GM19043 (cell line): ENCODE results near the gene USP46.

Experiments used
- ATAC-seq: cut with Tn5 transposase; IDR thresholded peaks from one replicate; pipeline ENCODE4 v1.9.1; 2021; ENCODE audit warnings: low read depth; ENCODE audit not compliant: unreplicated experiment

The USP46 gene

DNA sequence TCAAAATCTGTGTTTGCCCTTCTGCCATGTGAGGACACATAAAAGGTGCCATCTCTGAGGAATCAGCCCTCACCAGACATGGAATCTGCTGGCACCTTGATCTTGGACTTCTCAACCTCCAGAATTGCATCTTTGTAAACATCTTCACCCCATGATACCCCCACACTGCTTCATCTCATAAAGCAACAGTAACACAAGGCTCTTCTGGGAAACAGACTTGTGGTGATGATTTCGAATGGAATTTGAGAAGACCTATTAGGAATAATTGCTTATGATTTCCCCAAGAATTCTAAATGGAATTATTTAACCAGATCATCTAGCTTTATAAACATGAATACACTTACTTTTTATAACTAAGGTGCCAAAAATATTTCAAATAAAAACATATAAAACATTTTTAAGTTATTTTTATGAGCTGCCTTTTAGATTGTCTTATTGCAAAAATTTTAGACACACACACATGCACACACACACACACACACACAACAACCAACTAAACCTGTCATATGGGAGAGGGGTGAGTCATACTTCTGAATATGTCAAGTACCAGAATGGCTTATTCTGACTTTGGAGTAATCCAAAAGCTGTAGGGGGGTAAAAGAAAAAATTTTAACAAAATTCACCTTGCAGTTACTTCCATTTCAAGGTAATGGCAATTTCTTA is 82.0 kb downstream of the USP46 start:
- ATAC-seq = no peak

DNA sequence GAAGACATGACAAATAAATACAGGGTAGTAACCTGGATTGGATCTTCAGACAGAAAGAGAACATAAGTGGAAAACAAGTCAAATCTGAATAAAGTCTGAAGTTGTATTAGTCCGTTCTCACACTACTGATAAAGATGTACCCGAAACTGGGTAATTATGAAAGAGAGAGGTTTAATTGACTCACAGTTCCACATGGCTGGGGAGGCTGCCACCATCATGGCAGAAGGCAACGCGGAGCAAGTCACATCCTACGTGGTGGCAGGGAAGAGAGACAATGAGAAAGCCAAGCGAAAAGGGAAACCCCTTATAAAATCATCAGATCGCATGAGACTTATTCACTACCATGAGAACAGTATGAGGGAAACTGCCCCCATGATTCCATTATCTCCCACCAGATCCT is 82.8 kb downstream of the USP46 start:
- no peak for ATAC-seq

DNA sequence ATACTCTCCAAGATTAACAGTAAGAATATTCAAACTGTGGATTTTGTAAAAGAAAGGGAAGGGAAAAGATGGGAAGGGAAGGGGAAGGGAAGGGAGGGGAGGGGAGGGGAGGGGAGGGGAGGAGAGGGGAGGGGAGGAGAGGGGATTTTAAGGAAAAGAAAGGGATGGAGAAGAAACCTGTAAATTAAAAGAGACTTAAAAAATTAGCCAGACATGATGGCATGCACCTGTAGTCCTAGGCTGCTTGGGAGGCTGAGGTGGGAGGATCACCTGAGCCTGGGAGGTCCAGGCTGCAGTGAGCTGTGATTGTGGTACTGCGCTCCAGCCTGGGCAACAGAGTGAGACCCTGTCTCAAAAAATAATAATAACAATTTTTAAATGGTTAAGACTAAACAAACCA is 83.7 kb downstream of the USP46 start:
- no peak for ATAC-seq

DNA sequence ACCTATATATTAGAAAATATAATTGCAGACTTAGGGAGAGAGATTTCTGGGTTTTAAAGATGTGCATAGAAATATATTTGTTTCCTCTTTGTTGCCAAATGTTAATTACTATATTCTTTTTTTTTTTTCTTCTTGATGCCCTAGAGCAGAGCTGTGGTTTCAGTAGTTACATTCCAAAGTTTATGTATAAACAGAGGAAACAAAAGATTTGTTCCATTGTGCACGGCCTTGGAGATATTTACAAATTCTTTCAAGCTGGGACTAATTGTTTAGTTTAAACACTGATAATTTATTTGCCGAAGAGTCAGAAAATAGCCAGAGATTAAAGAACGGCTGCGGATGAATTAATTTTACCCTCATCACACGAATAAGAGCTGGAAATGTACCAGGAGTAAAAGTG is 85.1 kb downstream of the USP46 start:
- ATAC-seq = no peak

DNA sequence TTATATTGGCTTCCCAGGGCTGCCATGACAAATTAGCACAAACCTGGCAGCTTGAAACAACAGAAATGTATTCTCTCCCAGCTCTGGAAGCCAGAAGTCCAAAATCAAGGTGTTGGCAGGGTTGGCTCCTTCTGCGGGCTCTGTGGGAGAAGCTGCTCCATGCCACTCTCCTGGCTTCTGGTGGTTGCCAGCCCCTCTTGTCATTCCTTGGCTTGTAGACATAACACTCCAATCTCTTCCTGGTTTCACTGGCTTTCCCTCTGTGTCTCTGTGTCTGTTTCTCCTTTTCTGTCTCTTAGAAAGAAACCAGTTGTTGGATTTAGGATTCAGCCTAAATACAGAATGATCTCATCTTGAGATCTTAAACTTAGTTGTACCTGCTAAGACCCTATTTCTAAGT is 85.5 kb downstream of the USP46 start:
- ATAC-seq = no peak

DNA sequence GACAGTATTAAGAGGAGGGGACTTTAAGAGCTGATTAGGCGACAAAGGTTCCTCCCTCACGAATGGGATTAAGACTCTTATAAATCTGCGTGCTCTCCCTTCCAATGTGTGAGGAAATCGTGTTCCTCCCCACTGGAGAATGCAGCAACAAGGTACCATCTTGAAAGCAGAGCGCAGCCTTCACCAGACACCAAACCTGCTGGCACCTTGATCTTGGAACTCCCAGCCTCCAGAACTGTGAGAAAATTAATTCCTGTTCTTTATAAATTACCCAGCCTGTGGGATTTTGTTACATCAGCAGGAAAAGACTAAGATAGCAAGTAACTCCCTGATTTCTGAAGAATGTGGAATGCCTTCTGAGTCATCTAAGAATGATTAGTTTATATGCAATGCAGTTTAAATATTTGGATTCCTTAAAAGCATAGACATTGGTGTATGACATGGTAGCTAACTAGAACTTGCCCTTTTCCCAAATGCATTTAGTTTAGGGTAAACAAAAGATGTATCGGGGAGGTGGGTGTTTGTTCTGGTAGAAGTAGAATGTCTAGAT is 86.1 kb downstream of the USP46 start:
- no peak for ATAC-seq

DNA sequence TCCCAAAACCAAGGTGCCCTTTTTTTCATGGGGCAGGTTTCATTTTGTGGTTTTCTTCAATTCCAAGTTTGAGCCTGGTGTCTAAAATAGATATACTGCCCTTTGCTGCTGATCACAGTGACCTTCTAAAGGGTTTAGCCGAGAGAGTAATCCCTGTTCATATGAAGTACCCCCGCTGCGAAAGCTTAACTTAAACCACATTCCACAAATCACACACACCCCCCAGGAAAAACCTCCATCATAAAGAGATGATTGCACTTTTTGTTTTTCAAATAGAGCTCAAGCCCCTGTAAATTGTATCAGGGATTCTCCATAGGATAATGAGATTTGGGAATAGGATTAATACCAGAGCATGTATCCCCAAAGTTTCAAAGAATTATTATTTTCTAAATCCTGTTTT is 90.8 kb downstream of the USP46 start:
- no peak for ATAC-seq

DNA sequence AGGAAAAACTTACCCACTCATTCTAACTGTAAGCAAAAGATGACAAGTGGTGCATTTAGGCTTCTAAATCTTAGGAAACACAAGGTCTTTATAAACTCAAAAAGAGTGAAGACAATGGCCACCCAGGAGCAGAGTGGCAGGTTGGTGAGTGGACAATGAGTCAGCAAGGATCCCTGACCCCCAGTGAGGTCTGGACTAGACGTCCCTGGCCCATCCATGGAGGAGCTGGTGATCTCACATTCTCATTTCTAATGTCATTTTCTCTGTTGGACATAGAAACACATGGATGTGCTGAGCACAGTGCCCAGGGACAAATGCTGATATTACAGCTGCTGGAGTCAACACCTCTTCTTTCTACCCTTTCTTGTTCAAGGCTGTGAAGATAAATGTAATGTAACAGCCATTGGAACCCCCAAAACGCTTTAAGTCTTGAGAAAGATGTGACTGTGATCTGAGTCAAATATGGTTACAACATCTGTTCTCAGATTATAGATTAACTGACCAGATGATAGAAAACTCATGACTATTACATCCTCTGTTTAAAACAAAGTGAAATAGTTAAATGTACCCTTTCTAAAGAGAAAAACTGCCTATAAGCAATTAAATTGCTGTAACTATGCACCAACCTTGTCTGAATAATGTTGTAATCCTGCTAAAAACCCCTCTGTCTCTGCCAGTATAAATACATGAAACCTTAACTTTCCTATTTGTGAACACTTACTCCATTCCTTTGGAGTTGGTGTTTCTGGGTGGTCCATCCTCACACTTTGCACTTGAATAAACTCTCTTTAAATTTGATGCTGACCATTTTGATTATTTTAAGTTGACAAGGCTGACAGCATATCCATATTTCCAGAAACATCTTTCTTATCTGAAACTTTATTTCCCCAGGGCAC is 92.7 kb downstream of the USP46 start:
- no peak for ATAC-seq

DNA sequence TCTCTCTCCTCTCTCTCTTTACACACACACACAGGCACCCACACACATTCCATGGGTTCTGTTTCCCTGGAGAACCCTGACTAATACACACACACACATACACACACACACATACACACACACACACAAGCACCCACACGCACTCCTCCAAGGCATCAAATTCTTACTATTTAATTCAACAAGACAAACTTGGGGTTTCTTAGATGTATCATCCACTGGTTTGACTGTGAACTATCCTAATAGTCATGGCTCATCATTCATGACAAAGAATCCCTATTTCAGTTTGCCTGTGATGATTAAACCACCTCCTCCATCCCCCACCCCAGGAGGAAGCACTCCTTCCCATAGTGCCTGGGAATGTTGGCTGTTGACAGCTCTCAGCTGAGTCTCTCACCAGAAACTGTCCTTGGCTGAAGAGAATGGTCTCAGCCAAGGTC is 98.2 kb downstream of the USP46 start:
- no peak for ATAC-seq

DNA sequence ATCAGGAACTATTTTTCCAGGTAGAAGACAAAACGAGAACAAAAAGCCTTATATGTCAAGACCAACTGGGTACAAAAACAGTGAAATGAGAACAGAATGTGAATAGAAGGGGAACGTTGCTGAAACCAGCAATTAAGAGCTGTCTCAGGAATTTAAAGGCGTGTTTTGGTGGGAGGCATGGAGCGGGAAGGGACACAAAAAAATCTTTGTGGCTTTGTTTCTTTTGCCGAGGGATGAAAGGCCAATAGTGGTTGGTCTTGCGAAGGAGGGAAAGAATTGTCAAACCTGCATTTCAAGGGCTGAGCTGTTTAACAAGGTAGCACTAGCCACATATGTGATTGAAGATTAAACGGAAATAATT is 103.8 kb downstream of the USP46 start:
- ATAC-seq = no peak

DNA sequence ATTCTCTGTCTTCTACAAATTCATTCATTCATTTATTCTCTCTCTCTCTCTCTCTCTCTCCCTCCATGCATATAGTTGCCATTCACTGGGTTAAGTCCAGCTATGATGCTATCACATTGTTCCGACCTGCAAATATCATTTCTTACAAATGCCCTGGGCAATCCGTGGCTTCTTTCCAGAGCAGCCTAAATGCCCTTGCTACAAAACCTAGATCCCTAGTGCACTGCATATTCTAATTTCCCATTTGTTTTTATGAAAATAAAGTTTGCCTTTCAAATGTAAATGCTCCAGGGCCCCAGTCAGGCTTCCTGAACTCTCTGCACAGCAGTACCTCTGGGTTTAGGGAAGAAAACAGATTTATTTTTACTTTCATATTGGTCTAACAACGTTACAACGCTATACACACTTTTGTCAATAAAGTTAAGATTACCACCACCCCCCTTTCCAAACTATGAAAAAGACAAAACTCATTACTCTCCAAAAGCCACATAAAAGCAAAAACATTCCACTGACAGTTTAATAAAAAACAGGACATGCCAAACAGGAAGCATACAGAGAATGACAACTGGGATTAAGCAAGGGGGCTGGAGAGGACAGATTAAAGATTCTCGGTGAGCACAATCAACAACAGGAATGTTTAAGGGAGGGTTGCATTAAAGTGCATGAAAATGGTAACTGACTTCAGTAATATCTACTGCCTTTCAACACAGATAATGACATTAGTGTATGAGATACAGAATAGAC is 104.3 kb downstream of the USP46 start:
- no peak for ATAC-seq

DNA sequence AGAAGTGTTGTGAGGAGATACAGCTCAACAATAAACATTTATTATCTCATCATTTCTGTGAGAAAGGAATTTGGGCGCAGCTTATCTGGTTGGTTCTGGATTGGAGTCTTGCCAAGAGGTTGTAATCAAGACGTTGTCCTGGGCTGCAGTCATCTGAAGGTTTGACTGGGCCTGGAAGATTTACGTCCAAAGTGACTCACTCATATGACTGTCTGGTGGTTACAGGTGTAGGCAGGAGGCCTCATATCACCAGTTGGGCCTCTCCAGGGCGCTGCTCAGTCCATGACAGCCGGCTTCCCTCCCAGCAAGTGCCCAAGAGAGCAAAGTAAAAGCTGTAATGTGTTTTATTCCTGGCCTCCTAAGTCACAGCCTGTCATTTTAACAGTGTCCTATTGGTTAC is 106.3 kb downstream of the USP46 start:
- ATAC-seq = no peak

DNA sequence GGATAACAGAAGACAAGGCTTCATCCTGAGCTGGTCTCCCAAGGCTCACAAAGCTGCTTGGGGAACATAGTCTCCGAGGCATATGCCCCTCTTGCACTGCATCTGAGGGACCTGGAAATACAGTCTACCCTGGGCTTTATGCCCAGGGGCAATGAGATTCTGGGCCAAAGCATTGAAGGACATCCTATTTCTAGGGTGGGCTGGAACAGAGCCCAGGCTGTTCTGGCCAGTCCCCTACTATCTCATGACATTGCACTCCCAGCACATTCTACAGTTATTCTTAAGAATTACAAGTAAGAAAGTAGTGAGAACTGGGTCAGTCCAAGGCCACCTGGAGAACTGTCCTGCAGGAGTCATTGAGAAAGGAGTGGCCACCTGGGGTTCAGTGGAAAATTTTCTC is 107.6 kb downstream of the USP46 start:
- ATAC-seq = no peak

DNA sequence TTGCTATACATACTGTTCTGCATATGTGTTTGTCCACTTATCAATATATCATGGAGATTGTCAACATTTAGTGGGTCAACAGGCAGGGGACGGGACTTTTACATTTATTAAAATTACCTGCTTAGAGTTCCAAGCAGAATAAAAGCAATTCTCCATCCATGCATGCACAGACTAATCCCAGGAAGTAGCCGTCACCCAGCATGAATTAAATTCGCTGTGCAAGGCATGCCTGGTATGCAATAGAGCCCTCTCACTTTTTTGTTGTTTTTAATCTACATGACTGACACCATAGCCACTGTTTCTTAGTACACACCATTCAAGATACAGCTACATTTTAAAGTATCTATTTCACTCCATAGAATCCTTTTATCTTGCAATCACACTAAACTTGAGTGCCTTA is 108.9 kb downstream of the USP46 start:
- no peak for ATAC-seq

DNA sequence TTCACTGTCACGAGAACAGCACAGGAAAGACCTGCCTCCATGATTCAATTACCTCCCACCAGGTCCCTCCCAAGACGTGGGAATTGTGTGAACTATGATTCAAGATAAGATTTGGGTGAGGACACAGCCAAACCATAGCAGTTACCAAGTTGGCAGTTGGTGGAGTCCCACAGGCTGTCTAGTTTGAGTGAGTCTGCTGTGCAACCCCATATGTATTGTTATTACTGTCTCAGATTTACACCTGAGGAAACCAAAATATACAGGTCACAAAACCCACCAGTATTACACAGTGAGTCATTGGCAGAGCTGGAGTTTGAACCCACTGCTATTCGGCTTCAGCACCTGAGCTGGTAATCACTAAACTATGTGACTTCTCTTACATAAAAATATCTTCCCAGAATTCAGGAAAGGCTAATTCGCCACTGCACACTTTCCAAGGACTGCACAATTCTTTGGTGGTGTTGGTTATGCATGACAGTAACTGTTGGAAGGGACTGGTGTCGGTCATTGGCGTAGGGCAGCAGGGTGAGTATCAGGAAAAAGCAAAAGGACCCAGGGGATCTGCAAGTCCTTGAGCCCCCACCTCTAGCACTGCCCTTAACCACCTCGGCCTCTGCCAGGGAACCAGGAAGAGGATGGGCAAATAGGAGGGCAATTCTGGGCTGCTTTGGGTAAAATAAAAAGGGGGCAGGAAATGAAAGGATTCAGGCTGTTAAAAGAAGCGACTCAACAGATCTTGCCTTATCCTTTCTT is 110.1 kb downstream of the USP46 start:
- no peak for ATAC-seq

DNA sequence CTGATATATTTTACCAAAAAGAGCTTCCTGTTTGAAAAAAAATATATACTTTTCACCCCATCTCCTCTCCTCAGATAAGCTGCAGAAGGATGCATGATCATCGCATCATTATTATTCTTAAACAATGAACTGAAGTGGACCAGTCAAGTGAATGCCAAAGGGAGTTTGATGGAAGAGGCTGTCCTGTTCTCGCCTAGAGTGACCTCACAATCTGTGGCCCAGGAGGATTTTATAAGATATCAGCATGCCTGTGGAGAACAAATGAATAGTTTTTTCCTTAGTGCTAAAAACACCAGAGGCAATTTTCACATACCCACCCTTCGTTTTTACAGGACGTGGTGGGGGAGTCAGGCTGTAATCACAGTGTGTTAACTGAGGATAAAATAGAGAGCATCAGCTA is 112.7 kb downstream of the USP46 start:
- ATAC-seq = no peak

DNA sequence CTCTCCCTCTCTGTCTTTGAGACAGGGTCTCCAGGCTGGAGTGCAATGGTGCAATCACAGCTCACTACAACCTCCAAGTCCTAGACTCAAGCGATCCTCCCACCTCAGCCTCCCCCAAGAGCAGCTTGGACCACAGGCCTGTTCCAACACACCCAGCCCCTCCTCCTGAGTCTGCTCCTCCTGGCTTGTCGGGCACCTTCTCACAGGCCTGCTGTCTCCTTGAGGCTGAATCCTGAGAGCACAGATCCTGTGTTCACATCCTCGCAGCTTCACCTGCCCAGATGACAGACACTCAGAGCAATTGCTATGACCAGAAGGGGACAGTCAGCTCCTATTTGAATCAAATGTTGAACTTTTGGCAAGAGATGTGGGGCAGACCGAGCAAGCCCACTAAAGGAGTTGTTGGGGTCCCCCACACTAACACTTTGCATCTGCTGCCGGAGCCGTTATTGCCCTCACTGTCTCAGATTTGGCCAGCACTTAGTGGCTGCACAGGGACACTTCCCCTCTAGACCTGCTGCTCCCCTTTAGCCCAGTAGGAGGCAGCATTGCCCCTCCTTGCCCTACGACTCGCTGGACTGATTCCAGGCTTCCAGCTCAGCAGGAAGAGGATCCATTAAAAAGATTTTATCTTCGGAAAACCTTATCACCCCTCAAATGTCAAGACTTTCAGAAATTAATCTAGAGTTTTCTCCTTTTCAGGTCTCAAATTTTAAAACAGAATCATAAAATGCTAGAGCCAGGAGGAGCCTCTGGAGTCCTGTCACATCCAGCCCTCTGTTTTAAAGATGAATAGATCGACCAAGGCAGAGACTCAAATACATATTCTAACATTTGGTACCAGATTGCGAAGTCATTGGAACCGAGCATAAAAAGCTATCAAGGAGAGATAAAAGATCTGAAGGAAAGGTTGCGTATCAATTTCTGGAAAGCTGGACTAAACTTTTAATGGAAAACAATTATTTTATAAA is 113.7 kb downstream of the USP46 start:
- ATAC-seq = peak; percentile 91
